ENCODE results near the gene CTNNA2. TPM values are rescaled to one million over a fixed set of nuclear protein-coding genes. Genes with fewer than 3 reads are reported as not detected.

CTNNA2 gene
- total and polyA plus RNA-seq, 7 donors = 0.03 to 0.36 (median 0.17) TPM; not detected in 4

DNA sequence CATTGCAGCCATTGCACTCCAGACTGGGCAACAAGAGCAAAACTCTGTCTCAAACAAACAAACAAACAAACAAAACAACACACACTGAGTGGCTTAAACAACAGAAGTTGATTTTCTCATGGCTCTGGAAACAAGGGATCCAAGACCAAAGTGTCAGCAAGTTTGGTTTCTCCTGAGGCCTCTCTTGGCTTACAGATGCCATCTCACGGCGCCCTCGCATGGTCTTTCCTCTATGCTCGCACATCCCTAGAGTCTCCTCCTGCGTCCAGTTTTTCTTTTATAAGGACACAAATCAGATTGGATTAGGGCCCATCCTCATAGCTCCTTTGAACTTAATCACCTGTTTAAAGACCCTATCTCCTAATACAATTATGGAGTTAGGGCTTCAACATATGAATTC lies 925.1 kb downstream of the CTNNA2 start:
- WGBS, 3 donors = 85 to 91% (median 87%) methylated on average over 5 of the region's 5 CpGs
- TF ChIP-seq, protein P1, sequence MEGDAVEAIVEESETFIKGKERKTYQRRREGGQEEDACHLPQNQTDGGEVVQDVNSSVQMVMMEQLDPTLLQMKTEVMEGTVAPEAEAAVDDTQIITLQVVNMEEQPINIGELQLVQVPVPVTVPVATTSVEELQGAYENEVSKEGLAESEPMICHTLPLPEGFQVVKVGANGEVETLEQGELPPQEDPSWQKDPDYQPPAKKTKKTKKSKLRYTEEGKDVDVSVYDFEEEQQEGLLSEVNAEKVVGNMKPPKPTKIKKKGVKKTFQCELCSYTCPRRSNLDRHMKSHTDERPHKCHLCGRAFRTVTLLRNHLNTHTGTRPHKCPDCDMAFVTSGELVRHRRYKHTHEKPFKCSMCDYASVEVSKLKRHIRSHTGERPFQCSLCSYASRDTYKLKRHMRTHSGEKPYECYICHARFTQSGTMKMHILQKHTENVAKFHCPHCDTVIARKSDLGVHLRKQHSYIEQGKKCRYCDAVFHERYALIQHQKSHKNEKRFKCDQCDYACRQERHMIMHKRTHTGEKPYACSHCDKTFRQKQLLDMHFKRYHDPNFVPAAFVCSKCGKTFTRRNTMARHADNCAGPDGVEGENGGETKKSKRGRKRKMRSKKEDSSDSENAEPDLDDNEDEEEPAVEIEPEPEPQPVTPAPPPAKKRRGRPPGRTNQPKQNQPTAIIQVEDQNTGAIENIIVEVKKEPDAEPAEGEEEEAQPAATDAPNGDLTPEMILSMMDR (IDR thresholded peaks at IDR 0.05) = no peak
- Histone ChIP-seq H3K27ac (no peak overlapping the region), H3K4me1 (no peaks in the 10 kb centered on the region), H3K36me3 (ENCODE audit: insufficient read depth in 1 of 2, low read depth in 1 of 2) (no peaks in the 10 kb centered on the region), H3K9me3 (no peaks in the 10 kb centered on the region), H3K27me3 (ENCODE audit: insufficient read depth in 3 of 3, low read length in 2 of 3) (no peaks in the 10 kb centered on the region), H3K4me3 (no peak overlapping the region)
- ATAC-seq (no peak), DNase-seq (no peak)
- intact Hi-C loops (cut with DNase I) = no loop called here

DNA sequence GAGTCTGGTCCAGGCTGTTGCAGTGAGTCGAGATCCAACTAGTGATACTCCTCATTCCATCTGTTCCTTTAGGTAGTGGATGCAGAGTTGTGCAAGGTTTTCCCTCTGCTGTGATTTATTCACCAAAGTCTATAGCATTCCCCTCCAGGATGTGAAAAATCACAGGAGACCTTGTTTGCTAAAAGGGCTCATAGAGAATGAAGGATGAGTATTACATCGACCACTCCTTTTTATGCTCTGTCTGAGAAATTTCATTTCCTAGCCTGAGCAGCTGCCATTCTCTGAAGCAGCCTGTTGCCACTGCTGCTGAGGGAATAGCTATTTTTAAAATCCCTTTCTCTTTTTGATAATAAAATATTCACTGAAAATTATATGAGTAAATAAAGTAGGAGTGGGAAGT lies 925.8 kb downstream of the CTNNA2 start:
- H3K9me3 ChIP-seq = no peaks in the 10 kb centered on the region
- no peak overlapping the region for H3K27ac ChIP-seq
- ATAC-seq (no peak), DNase-seq (no peak)
- WGBS, 3 donors = 57 to 72% (median 66%) methylated on average over 2 of the region's 2 CpGs
- no peaks in the 10 kb centered on the region for H3K36me3 ChIP-seq (ENCODE audit: insufficient read depth in 1 of 2, low read depth in 1 of 2)
- H3K4me1 ChIP-seq = no peaks in the 10 kb centered on the region
- no peak overlapping the region for H3K4me3 ChIP-seq
- intact Hi-C loops (cut with DNase I) = no loop called here
- TF ChIP-seq, protein P1 (IDR thresholded peaks at IDR 0.05) = no peak
- no peaks in the 10 kb centered on the region for H3K27me3 ChIP-seq (ENCODE audit: insufficient read depth in 3 of 3, low read length in 2 of 3)

DNA sequence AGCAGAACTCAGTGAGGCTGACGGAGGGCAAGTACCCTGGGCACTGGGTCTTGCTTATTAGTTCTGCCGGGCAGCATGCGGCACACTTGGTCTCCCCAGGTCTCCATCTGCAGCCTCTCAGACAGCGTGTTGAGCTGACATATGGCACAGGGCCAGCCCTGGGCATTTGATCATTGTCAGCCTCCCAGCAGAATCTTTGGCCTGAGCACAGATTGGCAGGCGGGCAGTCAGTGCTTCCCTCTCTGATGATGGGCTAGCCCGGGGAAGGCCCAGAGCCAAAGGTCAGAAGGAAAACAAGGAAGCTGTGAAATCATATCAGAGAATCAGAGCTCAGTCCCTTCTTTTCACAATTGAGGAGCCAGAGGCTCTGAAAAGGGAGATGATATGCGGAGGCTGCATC lies 941.8 kb downstream of the CTNNA2 start:
- no peaks in the 10 kb centered on the region for H3K27me3 ChIP-seq (ENCODE audit: insufficient read depth in 3 of 3, low read length in 2 of 3)
- TF ChIP-seq, protein P1 (IDR thresholded peaks at IDR 0.05) = no peak
- ATAC-seq = no peak
- H3K4me1 ChIP-seq = no peaks in the 10 kb centered on the region
- no peak overlapping the region for H3K27ac ChIP-seq
- 36 to 39% (median 39%) methylated on average over 7 of the region's 7 CpGs for WGBS, 3 donors
- peak in 1 of 2 donors; percentile 14 for DNase-seq
- H3K4me3 ChIP-seq = no peak overlapping the region
- no peaks in the 10 kb centered on the region for H3K36me3 ChIP-seq (ENCODE audit: insufficient read depth in 1 of 2, low read depth in 1 of 2)
- intact Hi-C loops (cut with DNase I) = no loop called here
- H3K9me3 ChIP-seq = no peaks in the 10 kb centered on the region

DNA sequence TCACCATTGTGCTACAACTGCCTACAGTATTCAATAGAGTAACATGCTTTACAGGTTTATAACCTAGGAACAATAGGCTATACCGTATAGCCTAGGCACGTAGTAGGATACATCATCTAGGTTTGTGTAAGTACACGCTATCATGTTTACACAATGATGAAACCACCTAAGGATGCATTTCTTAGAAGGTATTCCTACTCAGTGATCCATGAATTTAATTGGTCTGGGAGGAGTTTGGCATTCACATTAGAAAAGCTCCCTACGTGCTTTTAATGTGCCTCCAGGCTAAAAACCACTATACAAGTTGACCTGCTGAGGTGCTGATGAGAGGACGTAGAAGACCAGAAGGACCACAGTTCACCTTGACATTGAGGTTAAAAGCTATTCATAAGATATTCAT lies 946.2 kb downstream of the CTNNA2 start:
- H3K9me3 ChIP-seq = no peaks in the 10 kb centered on the region
- no peak overlapping the region for H3K4me3 ChIP-seq
- WGBS, 3 donors = 81 to 85% (median 84%) methylated on average over 5 of the region's 5 CpGs
- DNase-seq = no peak
- no peak for ATAC-seq
- H3K27me3 ChIP-seq (ENCODE audit: insufficient read depth in 3 of 3, low read length in 2 of 3) = no peaks in the 10 kb centered on the region
- H3K4me1 ChIP-seq = no peaks in the 10 kb centered on the region
- H3K27ac ChIP-seq = no peak overlapping the region
- TF ChIP-seq, protein P1 (IDR thresholded peaks at IDR 0.05) = no peak
- H3K36me3 ChIP-seq (ENCODE audit: insufficient read depth in 1 of 2, low read depth in 1 of 2) = no peaks in the 10 kb centered on the region
- intact Hi-C loops (cut with DNase I) = no loop called here

DNA sequence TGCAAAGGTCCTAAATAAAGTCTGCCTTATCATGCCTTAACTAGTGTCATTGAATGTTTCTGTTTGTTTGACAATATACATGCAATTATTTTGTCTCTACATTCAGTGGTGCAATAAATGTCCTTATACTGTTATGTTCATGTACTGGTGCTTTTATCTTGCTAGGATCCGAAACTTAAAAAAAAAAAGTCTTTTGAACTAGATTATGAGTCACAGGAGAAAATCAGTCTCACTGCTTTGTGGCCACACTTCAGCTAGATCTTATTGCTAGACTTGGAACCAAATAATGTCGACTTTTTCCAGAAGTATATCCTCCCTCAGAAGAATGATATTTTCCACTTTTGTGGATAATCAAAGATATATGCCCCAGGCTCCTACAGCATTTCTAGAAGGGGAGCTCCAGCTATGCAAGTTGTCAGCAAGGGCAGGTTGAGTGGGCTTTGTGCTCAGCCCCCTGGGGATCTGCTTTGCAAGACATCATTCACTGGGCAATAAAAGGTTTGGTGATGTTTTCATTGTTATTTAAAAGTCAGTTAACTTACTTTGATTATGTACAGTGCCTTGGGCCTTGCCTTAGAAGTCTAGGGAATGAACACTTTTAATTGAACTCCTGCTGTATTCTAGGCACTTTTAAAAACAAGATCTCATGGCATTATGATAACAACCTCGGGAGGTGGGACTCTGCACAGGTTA lies 948.8 kb downstream of the CTNNA2 start:
- intact Hi-C loops (cut with DNase I) = no loop called here
- DNase-seq (no peak), ATAC-seq (no peak)
- no peak overlapping the region for H3K27ac ChIP-seq
- no peaks in the 10 kb centered on the region for H3K27me3 ChIP-seq (ENCODE audit: insufficient read depth in 3 of 3, low read length in 2 of 3)
- H3K4me1 ChIP-seq = no peaks in the 10 kb centered on the region
- H3K4me3 ChIP-seq = no peak overlapping the region
- TF ChIP-seq, protein P1 (IDR thresholded peaks at IDR 0.05) = no peak
- 62 to 70% (median 65%) methylated on average over 3 of the region's 3 CpGs for WGBS, 3 donors
- H3K9me3 ChIP-seq = no peaks in the 10 kb centered on the region
- H3K36me3 ChIP-seq (ENCODE audit: insufficient read depth in 1 of 2, low read depth in 1 of 2) = no peaks in the 10 kb centered on the region
